ENCODE measurements around the gene MACROD2.

DNA sequence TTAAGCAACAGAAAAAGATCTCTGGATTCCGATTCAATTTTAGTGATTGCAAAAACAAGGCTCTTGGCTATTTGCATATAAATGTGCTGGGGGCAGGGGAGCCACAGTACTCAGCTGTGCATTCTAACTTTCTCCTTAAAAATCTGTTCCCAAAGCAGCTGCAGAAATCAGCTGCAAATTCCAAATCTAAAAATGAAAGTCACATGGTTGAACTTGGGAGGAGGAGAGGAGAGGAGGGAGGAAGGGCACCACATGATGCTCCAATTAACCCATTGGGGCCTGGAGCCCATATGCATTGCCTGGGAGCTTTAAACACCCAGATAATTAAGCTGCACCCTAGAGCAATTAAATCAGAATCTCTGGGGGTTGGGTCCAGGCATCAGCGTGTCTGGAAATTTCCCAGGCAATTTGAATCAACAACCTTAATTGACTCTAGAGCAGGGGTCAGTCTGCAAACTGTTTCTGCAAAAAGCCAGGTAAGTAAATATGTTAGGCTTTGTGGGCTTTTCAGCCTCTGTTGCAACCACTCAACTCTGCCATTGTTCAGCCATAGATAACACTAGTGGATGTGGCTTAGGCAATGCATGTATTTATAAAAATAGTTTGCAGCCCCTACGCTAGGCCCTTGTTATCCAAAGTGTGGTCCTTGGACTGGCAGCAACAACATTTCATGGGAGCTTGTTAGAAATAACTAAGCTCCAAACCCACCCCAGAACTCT is 2069.8 kb downstream of the MACROD2 start:
- TF ChIP-seq, protein P1, sequence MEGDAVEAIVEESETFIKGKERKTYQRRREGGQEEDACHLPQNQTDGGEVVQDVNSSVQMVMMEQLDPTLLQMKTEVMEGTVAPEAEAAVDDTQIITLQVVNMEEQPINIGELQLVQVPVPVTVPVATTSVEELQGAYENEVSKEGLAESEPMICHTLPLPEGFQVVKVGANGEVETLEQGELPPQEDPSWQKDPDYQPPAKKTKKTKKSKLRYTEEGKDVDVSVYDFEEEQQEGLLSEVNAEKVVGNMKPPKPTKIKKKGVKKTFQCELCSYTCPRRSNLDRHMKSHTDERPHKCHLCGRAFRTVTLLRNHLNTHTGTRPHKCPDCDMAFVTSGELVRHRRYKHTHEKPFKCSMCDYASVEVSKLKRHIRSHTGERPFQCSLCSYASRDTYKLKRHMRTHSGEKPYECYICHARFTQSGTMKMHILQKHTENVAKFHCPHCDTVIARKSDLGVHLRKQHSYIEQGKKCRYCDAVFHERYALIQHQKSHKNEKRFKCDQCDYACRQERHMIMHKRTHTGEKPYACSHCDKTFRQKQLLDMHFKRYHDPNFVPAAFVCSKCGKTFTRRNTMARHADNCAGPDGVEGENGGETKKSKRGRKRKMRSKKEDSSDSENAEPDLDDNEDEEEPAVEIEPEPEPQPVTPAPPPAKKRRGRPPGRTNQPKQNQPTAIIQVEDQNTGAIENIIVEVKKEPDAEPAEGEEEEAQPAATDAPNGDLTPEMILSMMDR (conservative IDR thresholded peaks at IDR 0.05; ENCODE audit: low read depth, low read length): no peak
- TF ChIP-seq RFX5 (IDR thresholded peaks at IDR 0.05; ENCODE audit: low read depth, low read length) (no peak), POLR2A (IDR thresholded peaks at IDR 0.05; ENCODE audit: low read depth, low read length) (no peak), MAZ (IDR thresholded peaks at IDR 0.05; ENCODE audit: borderline replicate concordance, low read depth, low read length) (no peak), MAFK (IDR thresholded peaks at IDR 0.05; ENCODE audit: low read depth, low read length) (no peak), MXI1 (IDR thresholded peaks at IDR 0.05; ENCODE audit: borderline replicate concordance, low read depth, low read length) (no peak), CEBPB (IDR thresholded peaks at IDR 0.05; ENCODE audit: low read depth, low read length) (no peak), BHLHE40 (IDR thresholded peaks at IDR 0.05; ENCODE audit: low read depth, low read length) (no peak), NFE2L2 (IDR thresholded peaks at IDR 0.05; ENCODE audit: low read depth, low read length) (no peak)
- TF ChIP-seq, protein P2, sequence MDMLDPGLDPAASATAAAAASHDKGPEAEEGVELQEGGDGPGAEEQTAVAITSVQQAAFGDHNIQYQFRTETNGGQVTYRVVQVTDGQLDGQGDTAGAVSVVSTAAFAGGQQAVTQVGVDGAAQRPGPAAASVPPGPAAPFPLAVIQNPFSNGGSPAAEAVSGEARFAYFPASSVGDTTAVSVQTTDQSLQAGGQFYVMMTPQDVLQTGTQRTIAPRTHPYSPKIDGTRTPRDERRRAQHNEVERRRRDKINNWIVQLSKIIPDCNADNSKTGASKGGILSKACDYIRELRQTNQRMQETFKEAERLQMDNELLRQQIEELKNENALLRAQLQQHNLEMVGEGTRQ (IDR thresholded peaks at IDR 0.05; ENCODE audit: low read depth, low read length): no peak

All from IMR-90 (cell line).